ENCODE measurements around the gene RABEP2.

- TF ChIP-seq, protein P1, sequence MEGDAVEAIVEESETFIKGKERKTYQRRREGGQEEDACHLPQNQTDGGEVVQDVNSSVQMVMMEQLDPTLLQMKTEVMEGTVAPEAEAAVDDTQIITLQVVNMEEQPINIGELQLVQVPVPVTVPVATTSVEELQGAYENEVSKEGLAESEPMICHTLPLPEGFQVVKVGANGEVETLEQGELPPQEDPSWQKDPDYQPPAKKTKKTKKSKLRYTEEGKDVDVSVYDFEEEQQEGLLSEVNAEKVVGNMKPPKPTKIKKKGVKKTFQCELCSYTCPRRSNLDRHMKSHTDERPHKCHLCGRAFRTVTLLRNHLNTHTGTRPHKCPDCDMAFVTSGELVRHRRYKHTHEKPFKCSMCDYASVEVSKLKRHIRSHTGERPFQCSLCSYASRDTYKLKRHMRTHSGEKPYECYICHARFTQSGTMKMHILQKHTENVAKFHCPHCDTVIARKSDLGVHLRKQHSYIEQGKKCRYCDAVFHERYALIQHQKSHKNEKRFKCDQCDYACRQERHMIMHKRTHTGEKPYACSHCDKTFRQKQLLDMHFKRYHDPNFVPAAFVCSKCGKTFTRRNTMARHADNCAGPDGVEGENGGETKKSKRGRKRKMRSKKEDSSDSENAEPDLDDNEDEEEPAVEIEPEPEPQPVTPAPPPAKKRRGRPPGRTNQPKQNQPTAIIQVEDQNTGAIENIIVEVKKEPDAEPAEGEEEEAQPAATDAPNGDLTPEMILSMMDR (IDR thresholded peaks at IDR 0.05): no peak
- TF ChIP-seq POLR2A (IDR thresholded peaks at IDR 0.05): no peak
These were observed 11.7 kb upstream of the RABEP2 start for GRCh38 chr16:28936784-28937155.
